CD4-positive, alpha-beta T cell (primary cell): Measurements from ENCODE around the gene TOGARAM2. TPM values are rescaled to one million over a fixed set of nuclear protein-coding genes. Genes with fewer than 3 reads are reported as not detected.
"Not testable (repeated sequence)": the region's sequence is repeated elsewhere in the genome, so short reads cannot be mapped to it uniquely, and the experiment has no call there.

Source experiments
- ATAC-seq: fragments of 200-7000 bp; cut with Tn5 transposase; one replicate; pipeline ENCODE4 v1.10.0; 2022; ENCODE audit warnings: mild to moderate bottlenecking; ENCODE audit not compliant: poor library complexity
- CTCF ChIA-PET: fragments of 350-600 bp; sonication (Branson Sonifier 250); formaldehyde crosslinking; loops from one replicate; lab custom pipeline; 2021; ENCODE audit warnings: antibody characterized with exemption, inconsistent platforms; lab: Charles Lee
- POLR2A ChIA-PET: fragments of 350-600 bp; sonication (Branson Sonifier 250); formaldehyde crosslinking; loops from one replicate; lab custom pipeline; 2021; ENCODE audit warnings: antibody characterized with exemption, inconsistent platforms; lab: Charles Lee
- DNase-seq, 14 experiments: peaks; one replicate each; pipeline ENCODE4 v3.0.0-alpha.2; 2013 to 2020; ENCODE audit warnings: mixed read lengths in 2 of 14
- H3K27ac ChIP-seq, 2 donors: one replicate each; pipeline versions ENCODE4 v1.5.1 to v1.7.0; 2013; ENCODE audit warnings: low read length in 2 of 2, low read depth in 1 of 2, mild to moderate bottlenecking in 1 of 2
- H3K27me3 ChIP-seq, 2 experiments: 1 replicate in 1 of 2; 2 replicates in 1 of 2; pipeline versions ENCODE4 v1.6.1 to v1.7.0; 2013; ENCODE audit warnings: low read length in 2 of 2, control low read depth in 1 of 2, mild to moderate bottlenecking in 1 of 2, moderate library complexity in 1 of 2; ENCODE audit not compliant: insufficient read depth in 2 of 2, control insufficient read depth in 1 of 2
- H3K36me3 ChIP-seq: one replicate; pipeline ENCODE4 v1.6.1; 2013; ENCODE audit warnings: low read length, control low read depth; ENCODE audit not compliant: insufficient read depth
- H3K4me1 ChIP-seq: one replicate; pipeline ENCODE4 v1.6.1; 2013; ENCODE audit warnings: low read length, control low read depth; ENCODE audit not compliant: insufficient read depth
- H3K4me3 ChIP-seq: one replicate; pipeline ENCODE4 v1.5.1; 2013; ENCODE audit warnings: mild to moderate bottlenecking, low read length, moderate library complexity
- H3K9me3 ChIP-seq, 2 experiments: 1 replicate in 1 of 2; 2 replicates in 1 of 2; pipeline versions ENCODE4 v1.6.1 to v1.7.0; 2013; ENCODE audit warnings: low read length in 2 of 2, mild to moderate bottlenecking in 2 of 2, control low read depth in 1 of 2, moderate library complexity in 1 of 2; ENCODE audit not compliant: control insufficient read depth in 1 of 2, insufficient read depth in 1 of 2
- H3K27ac Mint-ChIP-seq: one replicate; pipeline ENCODE4 v1.8.0; 2020; ENCODE audit warnings: mixed read lengths
- H3K27me3 Mint-ChIP-seq: one replicate; pipeline ENCODE4 v1.8.0; 2021; ENCODE audit warnings: mixed read lengths
- H3K36me3 Mint-ChIP-seq: one replicate; pipeline ENCODE4 v1.8.0; 2021; ENCODE audit warnings: low read depth, mixed read lengths
- H3K4me1 Mint-ChIP-seq: one replicate; pipeline ENCODE4 v1.8.0; 2021; ENCODE audit warnings: low read depth, mixed read lengths
- H3K4me3 Mint-ChIP-seq: one replicate; pipeline ENCODE4 v1.8.0; 2020; ENCODE audit warnings: mild to moderate bottlenecking, mixed read lengths
- H3K9me3 Mint-ChIP-seq: one replicate; pipeline ENCODE4 v1.8.0; 2020; ENCODE audit warnings: mixed read lengths
- intact Hi-C, 2 experiments: fragments of 100-400 bp; cut with DNase I in 1 of 2; cut with micrococcal nuclease in 1 of 2; formaldehyde crosslinking; loops; one replicate each; pipeline versions ENCODE4 v1.15.1 to v1.9.0; 2023 to 2025; cut with DNase I, micrococcal nuclease
- total RNA-seq, 174 experiments: library from RNA in 2 of 174; stranded (reverse) in 2 of 174; gene quantifications; one replicate each; pipeline ENCODE4 v1.2.3 and lab custom pipeline; 2021 to 2026
- TF ChIP-seq, protein P1 (sequence below): fragments of 200-600 bp; IDR thresholded peaks from one replicate; pipeline ENCODE4 v1.8.0; 2022; ENCODE audit warnings: antibody characterized with exemption, mild to moderate bottlenecking

The TOGARAM2 gene
- total RNA-seq, 2 experiments from 2014 or later, result 2.0 to 2.3 TPM

DNA sequence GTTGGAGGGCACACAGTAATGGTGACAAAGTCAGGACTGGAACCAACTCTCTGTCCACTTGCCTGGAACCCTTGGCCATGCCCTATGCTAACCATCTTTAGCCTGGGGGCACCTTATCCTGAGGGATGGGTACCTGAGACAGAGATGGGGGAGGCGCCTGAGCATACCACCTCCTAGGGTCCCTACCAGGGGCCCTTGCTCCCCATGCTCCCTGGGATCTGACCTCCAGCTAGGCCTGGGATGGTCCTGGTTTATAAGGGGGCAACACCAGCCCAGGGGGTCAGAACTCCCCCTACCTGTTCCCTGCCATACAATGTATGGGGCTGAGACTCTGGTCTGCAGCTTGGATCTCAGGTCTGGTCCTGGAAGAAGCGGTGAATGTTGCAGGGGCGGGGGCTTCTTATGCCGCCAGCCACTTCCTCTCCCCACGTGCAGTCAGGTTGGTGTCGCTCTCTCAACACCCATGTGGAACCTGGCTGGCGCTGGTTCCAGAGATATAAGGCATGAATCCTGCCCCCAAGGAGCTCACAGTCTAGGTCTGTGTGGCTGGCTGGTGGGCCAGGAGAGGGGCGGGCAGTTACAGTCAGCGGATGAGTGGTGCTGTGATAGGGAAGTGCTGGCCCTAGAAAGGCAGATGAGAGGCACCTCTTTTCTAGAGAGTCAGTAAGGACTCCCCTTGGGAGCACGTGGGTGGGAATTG, 3.8 kb upstream of the TOGARAM2 start:
- ChIA-PET CTCF (no interaction called here), POLR2A (no interaction called here)
- Mint-ChIP-seq H3K36me3 (no peaks in the 10 kb centered on the region), H3K9me3 (no peaks in the 10 kb centered on the region), H3K27ac (no peak overlapping the region), H3K4me3 (no peak overlapping the region), H3K4me1 (peaks cover 8% of the 10 kb centered on the region), H3K27me3 (no peaks in the 10 kb centered on the region)
- Histone ChIP-seq H3K4me3 (no peak overlapping the region), H3K27ac (no peak overlapping the region), H3K9me3 (no peaks in the 10 kb centered on the region), H3K4me1 (peaks cover 8% of the 10 kb centered on the region), H3K27me3 (no peaks in the 10 kb centered on the region), H3K36me3 (no peaks in the 10 kb centered on the region)
- TF ChIP-seq, protein P1, sequence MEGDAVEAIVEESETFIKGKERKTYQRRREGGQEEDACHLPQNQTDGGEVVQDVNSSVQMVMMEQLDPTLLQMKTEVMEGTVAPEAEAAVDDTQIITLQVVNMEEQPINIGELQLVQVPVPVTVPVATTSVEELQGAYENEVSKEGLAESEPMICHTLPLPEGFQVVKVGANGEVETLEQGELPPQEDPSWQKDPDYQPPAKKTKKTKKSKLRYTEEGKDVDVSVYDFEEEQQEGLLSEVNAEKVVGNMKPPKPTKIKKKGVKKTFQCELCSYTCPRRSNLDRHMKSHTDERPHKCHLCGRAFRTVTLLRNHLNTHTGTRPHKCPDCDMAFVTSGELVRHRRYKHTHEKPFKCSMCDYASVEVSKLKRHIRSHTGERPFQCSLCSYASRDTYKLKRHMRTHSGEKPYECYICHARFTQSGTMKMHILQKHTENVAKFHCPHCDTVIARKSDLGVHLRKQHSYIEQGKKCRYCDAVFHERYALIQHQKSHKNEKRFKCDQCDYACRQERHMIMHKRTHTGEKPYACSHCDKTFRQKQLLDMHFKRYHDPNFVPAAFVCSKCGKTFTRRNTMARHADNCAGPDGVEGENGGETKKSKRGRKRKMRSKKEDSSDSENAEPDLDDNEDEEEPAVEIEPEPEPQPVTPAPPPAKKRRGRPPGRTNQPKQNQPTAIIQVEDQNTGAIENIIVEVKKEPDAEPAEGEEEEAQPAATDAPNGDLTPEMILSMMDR, result no peak
- ATAC-seq, result no peak
- intact Hi-C loops, result no loop called here
- no peak for DNase-seq

GRCh38 chr2:28978001-28978400, 3.1 kb upstream of the TOGARAM2 start:
- H3K9me3 Mint-ChIP-seq, result not testable (repeated sequence)
- POLR2A ChIA-PET, result interaction anchor here (0.6 kb wide), 1 partner anchor 169 kb away, joined by 3 read pairs; no protein-coding TSS in a partner anchor

GRCh38 chr2:28978606-28979005, 2.5 kb upstream of the TOGARAM2 start:
- H3K36me3 Mint-ChIP-seq, result no peaks in the 10 kb centered on the region
- CTCF ChIA-PET, result no interaction called here
- H3K27me3 Mint-ChIP-seq, result no peaks in the 10 kb centered on the region
- H3K4me3 ChIP-seq, result no peak overlapping the region
- no peaks in the 10 kb centered on the region for H3K9me3 Mint-ChIP-seq
- H3K9me3 ChIP-seq, result no peaks in the 10 kb centered on the region
- no peaks in the 10 kb centered on the region for H3K4me1 Mint-ChIP-seq
- H3K27ac Mint-ChIP-seq, result no peak overlapping the region
- H3K4me1 ChIP-seq, result no peaks in the 10 kb centered on the region
- TF ChIP-seq, protein P1, result no peak
- no peak overlapping the region for H3K27ac ChIP-seq
- no peaks in the 10 kb centered on the region for H3K36me3 ChIP-seq
- DNase-seq (no peak), ATAC-seq (no peak)
- no peaks in the 10 kb centered on the region for H3K27me3 ChIP-seq
- intact Hi-C loops, result no loop called here
- H3K4me3 Mint-ChIP-seq, result no peak overlapping the region
- POLR2A ChIA-PET, result no interaction called here

More at GRCh38 chr2:28978001-28978400, 3.1 kb upstream of the TOGARAM2 start:
- ATAC-seq, intact Hi-C loops, H3K4me1 ChIP-seq, DNase-seq, H3K4me1 Mint-ChIP-seq, H3K27ac Mint-ChIP-seq, CTCF ChIA-PET, H3K27me3 ChIP-seq, H3K27ac ChIP-seq, H3K36me3 ChIP-seq, H3K4me3 Mint-ChIP-seq, H3K9me3 ChIP-seq, H3K36me3 Mint-ChIP-seq, H3K4me3 ChIP-seq, H3K27me3 Mint-ChIP-seq: not testable (repeated sequence)

- CTCF ChIA-PET, result no interaction called here
- TF ChIP-seq, protein P1, result no peak
These were observed 2.1 kb upstream of the TOGARAM2 start for GRCh38 chr2:28979041-28979440.

More at GRCh38 chr2:28979041-28979440, 2.1 kb upstream of the TOGARAM2 start:
- H3K27ac Mint-ChIP-seq, result no peak overlapping the region
- Histone ChIP-seq H3K36me3 (no peaks in the 10 kb centered on the region), H3K27me3 (no peaks in the 10 kb centered on the region), H3K4me1 (no peaks in the 10 kb centered on the region), H3K27ac (no peak overlapping the region), H3K9me3 (no peaks in the 10 kb centered on the region), H3K4me3 (no peak overlapping the region)
- no peaks in the 10 kb centered on the region for H3K36me3 Mint-ChIP-seq
- no peak overlapping the region for H3K4me3 Mint-ChIP-seq
- POLR2A ChIA-PET, result no interaction called here
- DNase-seq (no peak), ATAC-seq (no peak)
- no peaks in the 10 kb centered on the region for H3K4me1 Mint-ChIP-seq
- intact Hi-C loops, result no loop called here
- no peaks in the 10 kb centered on the region for H3K27me3 Mint-ChIP-seq
- no peaks in the 10 kb centered on the region for H3K9me3 Mint-ChIP-seq
